Measurements from ENCODE around the gene RIMS1.
A peak's percentile ranks its signal among the peaks of the same experiment; 100 is the strongest.

Gene RIMS1

DNA sequence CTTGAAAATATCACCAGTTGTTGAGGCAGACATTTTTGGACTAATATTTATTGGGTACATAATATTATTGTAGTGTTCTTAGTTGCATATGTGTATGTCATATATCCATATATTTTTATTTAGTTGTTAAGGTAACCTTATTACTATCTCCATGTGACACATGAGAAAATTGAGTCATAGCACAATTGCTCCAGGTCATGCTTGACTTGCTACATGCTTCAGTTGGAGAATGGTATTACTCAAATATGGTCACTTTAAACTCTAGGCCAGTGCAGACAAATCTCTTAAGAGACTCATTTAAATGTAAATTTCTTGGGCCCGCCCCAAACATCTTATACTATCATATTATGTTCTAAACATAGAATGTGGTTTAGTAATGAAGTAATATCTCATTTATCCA is 246.1 kb downstream of the RIMS1 start:
- no peak for DNase-seq

DNA sequence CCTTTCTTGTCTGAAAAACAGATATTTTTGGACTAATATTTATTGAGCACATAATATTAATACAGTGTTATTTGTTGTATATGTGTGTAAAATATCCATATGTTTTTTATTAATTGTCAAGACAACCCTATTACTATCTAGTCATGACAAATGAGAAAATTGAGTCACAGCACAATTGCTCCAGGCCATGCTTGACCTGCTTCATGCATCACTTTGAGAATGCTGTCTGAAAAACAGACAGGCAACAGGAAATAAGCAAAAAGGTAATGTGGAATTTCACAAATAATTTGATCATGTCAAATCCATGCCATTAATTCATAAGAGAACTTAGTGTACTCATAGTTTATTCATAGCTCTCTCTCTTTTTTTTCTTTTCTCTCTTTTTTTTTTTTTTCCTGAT is 246.5 kb downstream of the RIMS1 start:
- DNase-seq = no peak

DNA sequence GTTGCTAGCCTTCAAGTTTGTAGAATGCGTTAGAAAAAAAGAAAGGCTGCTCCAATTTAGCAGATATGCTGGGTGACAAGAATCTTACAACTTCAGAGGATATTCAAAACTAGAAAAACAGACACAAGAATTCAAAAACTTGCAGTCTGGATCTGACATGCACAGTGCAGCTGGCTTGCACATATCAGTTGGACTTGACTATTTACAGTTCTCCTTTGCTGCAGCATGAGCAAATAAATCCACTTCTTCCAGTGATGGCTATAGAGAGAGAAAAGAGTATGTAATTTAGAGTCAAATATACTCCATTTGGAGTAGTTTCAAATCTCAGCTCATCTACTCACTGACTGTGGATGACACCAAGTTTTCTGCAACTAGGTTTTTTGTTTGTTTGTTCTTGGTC is 247.0 kb downstream of the RIMS1 start:
- DNase-seq = no peak

DNA sequence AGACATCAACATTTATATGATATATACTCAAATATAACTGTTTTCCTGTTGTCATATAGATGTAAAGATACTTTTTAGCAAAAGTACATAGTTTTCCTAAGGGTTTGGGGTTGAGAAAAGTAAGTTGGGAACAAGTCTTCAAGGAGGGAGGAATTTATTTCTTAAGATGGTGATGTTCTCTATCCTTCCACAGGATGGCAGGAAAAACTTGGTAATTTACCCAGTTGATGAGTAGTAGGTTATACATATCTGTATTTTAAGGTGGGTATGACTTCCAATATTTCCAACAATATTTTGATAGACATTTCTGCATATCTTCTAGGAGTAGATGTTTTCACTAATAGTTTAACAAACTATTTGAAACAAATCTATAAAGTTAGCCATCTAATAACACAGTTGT is 254.4 kb downstream of the RIMS1 start:
- no peak for DNase-seq

DNA sequence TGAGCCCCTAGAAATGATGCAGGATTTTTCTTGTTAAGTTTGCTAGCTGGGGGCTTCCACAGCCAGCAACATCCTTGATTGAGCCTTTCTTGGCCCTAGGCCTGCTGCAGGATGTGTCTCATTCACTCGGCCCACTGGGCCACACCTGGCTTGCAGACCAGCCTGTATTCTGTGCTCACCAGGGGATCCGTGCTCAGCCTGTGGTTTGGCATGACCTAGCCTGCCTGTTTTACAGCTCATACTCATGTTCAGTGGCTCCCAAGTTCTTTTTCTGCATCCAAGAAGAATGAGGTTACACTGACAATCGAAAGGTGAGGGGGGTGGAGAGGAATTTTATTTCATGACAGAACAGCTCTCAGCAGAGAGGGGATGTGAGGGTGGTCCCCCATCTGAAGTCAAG is 263.4 kb downstream of the RIMS1 start:
- no peak for DNase-seq

DNA sequence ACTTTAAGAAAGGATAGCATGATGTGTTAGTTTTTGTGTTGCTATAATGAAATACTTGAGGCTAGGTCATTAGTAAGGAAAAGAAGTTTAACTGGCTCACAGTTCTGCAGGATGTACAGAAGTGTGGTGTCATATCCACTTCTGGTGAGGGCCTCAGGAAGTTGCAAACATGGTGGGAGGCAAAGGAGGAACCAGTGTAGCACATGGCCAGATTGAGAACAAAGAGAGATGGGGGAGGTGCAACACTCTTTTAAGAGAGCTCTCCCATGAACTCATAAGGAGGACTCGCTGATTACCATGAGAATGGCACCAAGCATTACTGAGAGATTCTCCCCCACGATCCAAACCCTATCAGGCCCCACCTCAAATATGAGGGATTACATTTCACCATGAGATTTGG is 265.4 kb downstream of the RIMS1 start:
- DNase-seq = no peak

DNA sequence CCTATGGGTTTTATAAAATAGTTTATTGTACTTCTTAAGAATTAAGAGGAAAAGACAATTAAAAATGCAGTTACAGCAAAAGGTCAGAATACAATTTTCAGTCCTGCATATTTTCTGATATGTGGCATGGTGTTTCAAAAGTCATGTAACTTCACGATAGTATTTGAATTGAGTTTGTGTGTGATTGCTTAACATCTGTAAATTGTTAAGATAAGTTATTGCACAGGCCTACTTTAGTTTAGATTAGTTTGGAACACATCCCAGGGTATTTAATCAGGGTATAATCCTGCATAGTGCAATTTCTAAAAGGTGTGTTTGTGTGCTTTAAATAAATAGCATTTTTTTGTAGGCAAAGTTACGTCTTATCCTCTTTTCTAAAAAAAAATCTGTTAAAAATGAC is 289.6 kb downstream of the RIMS1 start:
- no peak for DNase-seq

DNA sequence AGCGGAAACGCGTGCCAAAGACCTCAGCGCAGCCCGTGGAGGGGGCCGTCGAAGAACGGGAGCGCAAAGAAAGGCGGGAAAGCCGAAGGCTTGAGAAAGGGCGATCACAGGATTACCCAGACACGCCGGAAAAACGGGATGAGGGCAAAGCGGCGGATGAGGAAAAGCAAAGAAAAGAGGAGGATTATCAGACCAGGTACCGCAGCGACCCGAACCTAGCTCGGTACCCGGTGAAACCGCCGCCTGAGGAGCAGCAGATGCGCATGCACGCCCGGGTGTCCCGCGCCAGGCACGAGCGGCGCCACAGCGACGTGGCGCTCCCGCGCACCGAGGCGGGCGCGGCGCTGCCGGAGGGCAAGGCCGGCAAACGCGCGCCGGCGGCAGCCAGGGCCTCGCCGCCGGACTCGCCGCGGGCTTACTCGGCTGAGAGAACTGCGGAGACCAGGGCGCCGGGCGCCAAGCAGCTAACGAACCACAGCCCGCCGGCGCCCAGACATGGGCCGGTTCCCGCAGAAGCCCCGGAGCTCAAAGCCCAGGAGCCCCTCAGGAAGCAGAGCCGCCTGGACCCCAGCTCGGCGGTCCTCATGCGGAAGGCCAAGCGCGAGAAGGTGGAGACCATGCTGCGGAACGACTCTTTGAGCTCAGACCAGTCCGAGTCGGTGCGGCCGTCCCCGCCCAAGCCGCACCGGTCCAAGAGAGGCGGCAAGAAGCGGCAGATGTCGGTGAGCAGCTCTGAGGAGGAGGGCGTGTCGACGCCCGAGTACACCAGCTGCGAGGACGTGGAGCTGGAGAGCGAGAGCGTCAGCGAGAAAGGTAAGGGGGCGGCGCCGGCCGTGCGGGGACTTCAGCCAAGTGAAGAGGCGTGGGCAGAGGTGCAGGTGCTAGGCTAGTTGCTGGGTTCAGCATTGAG is 296.2 kb downstream of the RIMS1 start:
- DNase-seq = no peak

DNA sequence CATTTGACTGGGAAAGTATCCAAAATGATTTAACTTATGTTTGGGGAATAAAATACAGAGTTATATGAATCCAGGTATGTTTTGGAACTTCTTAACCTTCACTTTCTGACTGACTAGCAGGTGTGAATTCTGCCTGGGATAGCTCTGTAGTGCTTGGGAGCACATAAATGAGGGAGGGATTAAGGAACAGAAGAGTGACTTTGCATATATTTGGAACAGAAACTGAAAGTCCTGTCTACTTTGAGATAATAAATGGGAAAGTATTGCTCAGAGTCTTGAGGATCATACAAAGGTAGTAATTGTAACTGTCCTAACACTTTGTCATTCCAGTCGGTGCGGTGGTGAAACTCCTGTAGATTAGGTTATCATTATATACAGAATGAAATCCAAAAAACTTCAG is 317.6 kb downstream of the RIMS1 start:
- no peak for DNase-seq

DNA sequence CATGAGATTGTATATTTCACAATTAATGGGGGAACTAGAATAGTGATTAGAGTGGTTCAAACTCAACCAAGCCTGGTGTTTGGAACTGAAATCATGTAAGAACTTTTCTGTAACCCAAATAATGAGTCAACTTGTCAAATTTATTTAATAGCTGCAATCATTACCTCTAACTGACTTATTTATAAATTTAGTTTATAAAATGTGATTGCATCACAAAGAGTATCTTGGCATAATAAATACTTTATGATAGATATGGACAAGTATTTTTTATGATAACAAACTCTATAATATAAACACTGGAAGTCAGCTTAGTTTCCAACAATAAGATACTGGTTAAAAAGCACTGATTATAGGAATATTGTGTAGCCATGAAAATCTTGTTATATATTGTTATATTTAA is 319.1 kb downstream of the RIMS1 start:
- DNase-seq = no peak

DNA sequence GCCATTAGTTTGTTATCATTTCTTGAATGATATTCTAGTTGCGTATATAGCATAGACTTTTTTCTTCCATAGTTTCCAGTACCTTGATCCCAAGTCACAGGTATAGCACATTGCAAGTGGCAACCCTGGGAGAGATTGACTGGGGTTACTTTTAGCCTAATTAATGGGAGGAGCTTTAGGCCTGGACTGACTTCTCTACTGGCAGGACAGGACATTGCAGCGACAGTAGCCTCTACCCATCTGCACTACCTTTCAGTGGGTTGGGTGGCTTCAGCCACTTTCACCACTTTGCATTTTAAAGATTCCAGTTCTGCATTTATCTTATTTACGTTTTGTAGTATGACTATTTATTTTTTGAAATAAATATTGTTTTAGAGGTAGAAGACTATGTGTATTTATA is 320.3 kb downstream of the RIMS1 start:
- DNase-seq = no peak

DNA sequence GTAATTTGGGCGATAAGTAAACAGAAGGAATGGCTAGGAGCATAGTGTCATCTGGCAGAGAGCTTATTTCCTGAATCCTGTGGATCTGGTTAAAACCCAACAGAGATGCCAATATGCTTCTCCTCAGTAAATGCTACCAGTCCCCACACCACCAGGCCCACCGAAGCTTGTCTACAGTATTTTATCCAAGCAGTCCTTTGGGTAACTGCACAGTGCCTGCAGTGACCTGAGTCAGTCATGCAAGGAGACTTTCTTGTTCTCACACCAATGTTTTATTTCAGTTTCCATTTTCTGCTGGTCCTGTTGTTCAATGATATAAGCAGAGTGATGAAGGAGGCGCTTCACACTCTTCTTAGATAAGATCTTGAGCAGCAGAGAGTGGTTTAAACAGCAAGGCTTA is 326.3 kb downstream of the RIMS1 start:
- DNase-seq = no peak

DNA sequence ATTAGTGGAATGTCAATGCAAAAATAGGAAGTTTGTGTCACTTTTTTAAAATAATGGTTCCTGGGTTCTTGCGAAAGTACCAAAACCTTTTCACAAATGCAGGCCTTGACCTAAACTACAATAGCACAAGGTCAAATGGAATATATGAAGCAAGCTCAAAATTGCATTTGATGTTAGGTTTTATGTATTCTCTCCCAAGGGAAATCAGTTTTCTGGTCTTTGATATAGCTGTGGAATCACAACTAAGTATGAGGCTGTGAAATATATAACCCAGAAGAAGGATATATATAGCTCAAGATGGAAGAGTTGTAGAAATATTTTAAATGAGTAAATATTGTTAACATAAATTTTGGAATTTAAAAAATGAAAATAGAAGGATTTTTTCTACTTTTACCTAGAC is 327.3 kb downstream of the RIMS1 start:
- DNase-seq = no peak

DNA sequence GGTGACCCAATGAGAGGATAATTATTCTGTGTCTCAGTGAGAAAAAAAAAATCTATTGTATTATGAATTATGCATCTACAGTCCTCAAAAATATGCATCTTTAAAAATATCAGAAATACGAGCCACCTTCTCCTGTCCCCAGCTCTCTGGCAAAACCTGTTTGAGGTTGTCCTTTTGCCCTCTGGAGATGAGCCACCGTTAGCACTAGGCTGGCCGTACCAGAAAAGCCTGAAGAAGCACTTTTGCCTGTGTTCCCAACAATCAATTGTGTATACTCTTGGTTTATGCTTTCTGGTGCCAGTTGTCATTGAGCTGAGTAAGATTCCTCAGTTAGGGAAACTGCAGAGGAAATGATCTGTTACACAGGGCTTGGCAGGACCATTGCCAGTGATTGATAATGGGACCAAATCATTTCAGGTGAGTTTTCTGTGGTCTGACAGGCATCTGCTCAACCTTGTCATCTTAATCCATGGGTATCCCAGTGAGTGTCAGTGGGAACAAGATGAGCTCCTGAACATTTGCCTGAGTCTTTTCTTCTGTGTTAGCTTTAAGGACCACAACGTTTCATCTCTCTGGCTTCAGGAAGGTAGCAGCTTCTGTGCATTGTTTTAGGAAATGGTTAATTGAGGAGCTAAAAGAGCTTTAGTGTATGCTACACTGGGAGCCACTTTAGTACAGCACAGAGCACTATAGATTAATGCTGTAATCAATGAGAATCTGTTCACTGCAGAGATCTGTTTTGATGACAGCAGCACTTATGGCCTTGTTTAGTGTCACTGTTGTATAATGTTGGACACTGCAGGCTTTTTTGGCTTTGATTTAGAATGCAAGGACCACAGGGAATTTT is 330.1 kb downstream of the RIMS1 start:
- DNase-seq = no peak

DNA sequence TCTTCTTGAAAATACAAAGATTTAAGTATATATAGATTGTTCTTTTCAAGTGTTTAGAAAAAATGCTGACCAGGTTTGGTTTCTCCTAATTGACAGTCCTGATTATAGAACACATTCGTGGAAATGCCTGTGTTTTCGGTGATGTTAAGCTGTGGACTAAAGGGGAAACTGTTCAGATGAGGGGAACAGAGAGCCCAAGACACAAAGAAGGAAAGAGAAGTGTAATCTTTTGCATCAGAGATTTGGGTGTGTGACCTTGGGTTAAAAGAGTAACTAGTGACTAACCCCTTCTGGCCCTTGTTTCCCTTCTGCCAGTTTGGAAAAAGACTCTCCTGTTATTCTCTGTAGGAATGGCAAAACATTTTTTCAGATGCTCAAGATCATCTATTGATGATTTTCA is 331.3 kb downstream of the RIMS1 start:
- no peak for DNase-seq

DNA sequence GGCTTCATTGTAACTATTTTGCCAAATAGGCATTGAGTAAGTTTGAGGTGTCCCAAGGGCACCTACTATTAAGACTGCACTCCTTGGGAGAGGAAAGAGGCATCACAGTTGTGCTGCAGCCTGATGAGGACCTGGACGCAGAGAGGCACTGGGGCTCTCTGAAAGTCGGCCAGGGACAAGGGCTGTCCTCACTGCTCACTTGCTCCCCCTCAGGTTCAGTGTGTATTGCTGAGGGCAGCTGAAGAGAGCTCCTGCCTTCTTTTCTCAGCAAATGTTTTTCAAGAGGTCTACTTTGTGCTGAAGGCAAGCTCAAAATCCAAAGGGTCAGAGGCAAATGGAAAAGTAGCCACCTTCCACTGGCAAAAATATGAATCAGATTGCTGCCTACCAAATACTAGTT is 331.8 kb downstream of the RIMS1 start:
- no peak for DNase-seq

DNA sequence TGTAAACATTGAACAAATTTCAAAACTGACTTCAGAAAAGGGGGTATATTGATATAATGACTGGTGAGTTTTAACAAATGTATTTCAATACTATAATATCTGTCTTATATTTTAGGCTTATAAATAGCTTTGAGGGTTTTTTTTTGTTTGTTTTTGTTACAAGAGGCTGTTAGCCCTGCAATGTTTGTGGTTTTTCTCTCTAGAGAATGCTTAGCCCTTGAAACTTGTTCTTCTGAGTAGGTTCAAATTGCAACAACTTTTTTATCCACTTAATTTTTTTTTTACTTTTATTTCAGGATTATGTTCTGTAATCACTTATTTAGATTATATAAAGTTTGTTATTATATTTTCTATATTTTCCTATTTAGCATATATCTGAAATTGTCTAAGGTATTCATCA is 333.2 kb downstream of the RIMS1 start:
- DNase-seq = no peak

DNA sequence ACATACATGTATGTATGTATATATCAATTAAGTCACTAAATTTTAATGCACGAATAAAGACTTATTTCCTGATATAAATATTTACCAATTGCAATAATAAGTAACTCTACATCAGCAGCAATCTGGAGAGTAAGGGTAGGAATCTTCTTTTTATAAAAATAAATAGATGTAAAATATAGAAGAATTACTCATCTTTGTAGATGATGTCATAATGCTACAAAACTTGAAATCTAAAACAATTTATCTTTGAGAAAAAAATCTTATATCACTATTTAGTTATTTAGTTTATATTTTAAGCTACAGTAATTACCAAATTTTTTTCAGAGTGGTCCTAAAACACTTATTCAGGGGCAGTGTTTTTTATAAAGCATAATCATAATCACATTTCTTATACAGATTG is 351.7 kb downstream of the RIMS1 start:
- no peak for DNase-seq

DNA sequence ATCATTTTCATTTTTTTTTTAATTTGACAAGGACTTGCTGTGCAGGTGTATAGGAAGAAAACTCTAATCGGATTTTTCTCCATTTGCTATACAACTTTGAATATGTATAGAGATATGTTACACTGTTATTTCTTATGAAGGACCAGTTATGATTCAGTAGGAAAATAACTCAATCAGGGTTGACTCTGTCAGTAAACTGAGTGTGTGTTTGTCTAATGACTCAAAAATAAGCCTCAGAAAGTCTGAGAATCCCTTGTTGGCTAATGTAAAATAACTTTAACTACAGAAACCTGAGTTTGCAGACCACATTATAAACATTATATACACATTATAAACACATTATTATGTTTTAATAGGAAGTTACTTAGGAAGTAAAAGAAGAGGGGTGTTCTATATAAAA is 352.6 kb downstream of the RIMS1 start:
- DNase-seq = no peak

DNA sequence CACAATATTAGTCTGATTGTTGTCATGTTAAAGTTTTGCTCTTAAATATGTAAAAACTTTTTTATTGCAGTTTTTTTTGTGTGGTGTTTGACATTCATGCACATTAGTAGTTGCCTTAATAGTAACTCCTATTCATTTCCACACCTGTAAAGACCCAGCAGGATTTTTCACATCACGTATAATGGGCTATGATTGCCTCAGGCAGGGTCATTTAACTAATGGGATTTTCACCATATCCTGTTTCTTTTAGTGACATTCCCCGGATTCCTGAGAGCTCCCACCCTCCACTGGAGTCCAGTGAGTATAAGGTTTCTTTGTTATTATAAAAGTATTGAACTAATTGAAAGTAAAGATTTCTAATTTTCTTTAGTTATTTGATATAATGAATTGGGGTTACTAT is 359.2 kb downstream of the RIMS1 start:
- no peak for DNase-seq

DNA sequence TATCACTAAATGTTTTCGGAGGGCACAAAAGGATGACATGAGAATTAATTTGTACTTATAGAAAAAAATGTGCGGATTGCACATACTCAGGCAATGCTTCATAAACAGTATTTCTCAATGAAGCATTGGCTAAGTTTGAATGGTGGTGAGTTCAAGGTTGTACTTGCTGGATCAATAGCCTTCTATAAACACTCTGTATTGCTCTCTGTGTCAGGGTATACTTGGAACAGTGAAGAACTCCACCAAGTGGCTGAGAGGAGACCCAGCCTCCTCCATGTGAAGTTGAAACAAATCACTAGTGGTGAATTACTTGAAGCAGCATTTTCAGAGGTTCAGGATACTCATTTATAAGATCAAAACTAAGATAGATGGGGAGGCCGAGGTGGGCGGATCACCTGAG is 360.6 kb downstream of the RIMS1 start:
- DNase-seq = peak; percentile 12

DNA sequence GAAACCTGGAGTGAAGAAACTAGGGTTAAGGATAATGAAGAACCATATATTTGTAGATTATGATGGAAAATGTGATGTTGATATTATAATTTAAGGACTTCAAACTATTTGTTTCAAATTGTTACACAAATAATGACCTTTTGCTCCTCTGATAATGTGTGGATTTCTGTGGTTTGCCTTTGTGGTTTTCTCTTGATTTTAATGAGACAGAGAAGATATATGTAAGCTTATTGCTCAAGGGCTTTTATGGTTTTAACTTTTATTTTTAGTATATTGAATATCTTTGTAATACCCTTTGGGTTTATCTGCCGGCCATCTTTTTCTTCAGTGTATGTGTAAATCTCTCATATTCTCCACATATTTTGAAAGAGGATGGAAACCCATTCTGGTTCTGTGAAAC is 362.3 kb downstream of the RIMS1 start:
- DNase-seq = no peak

DNA sequence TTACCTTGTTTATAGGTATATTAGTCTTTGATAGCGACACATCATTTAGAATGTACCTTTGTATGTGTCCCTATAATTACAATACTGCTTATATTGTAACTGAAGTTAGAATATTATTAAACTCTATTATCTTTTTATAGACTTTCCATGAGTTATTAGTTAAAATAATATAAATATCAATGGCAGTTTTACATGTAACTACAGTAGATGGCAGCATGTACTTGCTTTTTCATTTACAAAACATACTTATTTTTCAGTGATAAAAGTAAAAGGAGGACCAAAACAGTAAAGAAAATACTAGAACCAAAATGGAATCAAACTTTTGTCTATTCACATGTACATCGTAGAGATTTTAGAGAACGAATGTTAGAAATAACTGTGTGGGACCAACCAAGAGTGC is 364.3 kb downstream of the RIMS1 start:
- DNase-seq = no peak

DNA sequence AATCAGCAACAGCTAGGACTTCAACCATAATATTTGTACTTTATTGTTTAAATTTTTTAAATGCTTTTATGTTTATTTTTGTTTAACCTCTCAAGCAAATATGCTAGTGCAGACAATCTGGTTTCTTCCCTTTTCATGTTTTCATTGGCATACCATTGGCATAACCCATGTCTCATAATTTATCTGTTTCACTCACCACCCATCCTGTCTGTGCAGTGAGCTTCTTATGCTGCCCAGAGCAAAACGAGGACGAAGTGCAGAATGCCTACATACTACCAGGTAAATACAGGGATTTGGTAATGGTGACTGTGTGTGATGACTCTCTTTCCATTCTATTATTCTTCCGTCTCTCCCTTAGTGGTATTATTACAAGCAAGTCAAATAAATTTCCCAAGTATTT is 374.1 kb downstream of the RIMS1 start:
- no peak for DNase-seq

Data from 8988T (cell line).